Left colon (tissue), 2 donors: ENCODE data around the gene LRRC31. TPM values are rescaled to one million over a fixed set of nuclear protein-coding genes. Genes with fewer than 3 reads are reported as not detected.

ENCODE experiments used
- ATAC-seq: fragments of 200-7000 bp; cut with Tn5 transposase; one replicate; pipeline ENCODE4 v1.9.1; 2020; ENCODE audit warnings: mild to moderate bottlenecking, moderate library complexity
- DNase-seq, 2 donors: peaks; one replicate each; pipeline ENCODE4 v3.0.0-alpha.2; 2020
- intact Hi-C, 2 donors: fragments of 100-400 bp; cut with DNase I in 1 of 2; cut with micrococcal nuclease in 1 of 2; formaldehyde crosslinking; loops; one replicate each; pipeline versions ENCODE4 v1.11.2 to v1.14.0; 2022; cut with DNase I, micrococcal nuclease
- total RNA-seq, 2 donors: library from RNA; stranded (reverse); fragmentation: NEBNext Ultra II Directional; extraction: Animal tissue kit (Norgen Biotek cat#: 25700); gene quantifications; one replicate each; pipeline ENCODE4 v1.2.1, GENCODE V29; 2021
- donor health status: DM: no; HTN: no; CAD: no.
- donor health status: DM: yes; HTN: yes; CAD: no.

Gene LRRC31
- total RNA-seq, 2 donors from 2014 or later, result 38.5 to 62.9 TPM

DNA sequence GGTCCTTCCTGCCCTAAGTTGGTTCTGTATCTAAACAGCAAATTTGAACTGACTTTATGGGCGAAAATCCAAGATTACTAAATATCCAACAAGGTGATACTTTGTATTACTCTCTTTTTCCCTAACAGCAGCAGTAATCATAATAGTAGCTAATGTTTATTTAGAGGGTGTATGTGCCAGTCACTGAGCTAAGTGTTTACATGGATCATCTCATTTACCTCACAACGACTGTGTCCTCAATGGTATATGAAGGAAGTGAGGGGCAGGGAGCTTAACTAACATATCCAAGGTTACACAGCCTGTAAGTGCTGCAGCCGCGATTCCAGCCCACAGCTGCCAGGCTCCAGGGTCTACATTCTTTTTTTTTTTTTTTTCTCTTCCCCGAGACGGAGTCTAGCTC is 46.8 kb downstream of the LRRC31 start:
- intact Hi-C loops, result no loop called here
- DNase-seq (no peak), ATAC-seq (peak; percentile 95)

DNA sequence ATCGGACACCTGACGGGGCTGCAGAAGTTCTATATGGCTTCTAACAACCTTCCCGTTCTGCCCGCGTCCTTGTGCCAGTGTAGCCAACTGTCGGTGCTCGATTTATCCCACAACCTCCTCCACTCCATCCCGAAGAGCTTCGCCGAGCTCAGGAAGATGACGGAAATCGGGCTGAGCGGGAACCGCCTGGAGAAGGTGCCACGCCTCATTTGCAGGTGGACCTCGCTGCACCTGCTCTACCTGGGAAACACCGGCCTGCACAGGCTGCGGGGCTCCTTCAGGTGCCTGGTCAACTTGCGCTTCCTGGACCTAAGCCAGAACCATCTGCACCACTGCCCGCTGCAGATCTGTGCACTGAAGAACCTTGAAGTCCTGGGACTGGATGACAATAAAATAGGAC is 47.2 kb downstream of the LRRC31 start:
- ATAC-seq (peak; percentile 84), DNase-seq (peak; percentile 32 to 40)
- intact Hi-C loops, result no loop called here

DNA sequence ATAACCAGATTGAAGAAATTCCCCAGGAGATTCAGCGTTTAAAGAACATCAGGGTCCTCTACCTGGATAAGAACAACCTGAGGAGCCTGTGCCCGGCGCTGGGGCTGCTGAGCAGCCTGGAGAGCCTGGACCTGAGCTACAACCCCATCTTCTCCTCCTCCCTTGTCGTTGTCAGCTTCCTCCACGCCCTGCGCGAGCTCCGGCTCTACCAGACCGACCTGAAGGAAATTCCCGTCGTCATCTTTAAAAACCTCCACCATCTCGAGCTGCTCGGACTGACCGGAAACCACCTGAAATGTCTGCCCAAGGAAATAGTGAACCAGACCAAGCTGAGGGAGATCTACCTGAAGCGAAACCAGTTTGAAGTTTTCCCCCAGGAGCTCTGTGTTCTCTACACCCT is 47.6 kb downstream of the LRRC31 start:
- intact Hi-C loops, result no loop called here
- ATAC-seq (peak; percentile 31), DNase-seq (no peak)

DNA sequence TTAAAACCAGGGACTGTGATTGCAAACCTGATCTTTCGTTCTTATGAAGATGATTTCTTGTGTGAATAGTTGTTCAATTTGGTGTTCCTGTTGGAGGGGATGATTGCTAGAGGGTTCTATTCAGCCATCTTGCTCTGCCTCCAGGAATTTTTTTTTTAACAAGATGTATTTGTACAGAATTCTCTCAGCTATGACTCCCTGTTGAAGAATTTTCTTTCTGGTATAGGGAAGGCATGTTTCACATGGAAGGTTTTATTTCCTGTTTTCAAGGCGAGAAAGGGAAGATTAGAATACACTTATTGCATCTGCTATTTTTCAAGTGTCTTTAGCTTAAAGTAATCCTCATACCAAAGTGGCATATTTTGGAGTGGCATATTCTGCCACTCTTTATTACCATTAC is 51.4 kb downstream of the LRRC31 start:
- DNase-seq, result no peak
- ATAC-seq, result no peak
- intact Hi-C loops, result no loop called here

DNA sequence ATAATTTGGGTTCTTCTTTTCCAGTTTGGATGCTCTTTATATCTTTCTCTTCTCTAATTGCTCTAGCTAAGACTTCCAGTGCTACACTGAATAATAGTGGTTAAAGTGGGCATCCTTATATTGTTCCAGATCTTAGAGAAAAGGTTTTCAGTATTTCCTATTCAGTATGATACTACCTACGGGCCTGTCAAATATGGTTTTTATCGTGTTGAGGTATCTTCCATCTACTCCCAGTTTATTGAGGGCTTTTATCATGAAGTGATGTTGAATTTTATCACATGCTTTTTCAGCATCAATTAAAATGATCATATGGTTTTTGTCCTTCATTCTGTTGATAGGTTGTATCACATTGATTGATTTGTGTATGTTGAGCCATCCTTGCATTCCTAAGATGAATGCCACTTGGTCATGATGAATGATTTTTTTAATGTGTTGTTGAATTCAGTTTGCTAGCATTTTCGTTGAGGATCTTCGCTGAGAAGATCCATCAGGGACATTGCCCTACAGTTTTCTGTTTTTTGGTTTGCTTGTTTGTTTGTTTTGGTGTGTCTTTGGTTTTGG is 54.1 kb downstream of the LRRC31 start:
- ATAC-seq, result no peak
- intact Hi-C loops, result no loop called here
- DNase-seq, result no peak

DNA sequence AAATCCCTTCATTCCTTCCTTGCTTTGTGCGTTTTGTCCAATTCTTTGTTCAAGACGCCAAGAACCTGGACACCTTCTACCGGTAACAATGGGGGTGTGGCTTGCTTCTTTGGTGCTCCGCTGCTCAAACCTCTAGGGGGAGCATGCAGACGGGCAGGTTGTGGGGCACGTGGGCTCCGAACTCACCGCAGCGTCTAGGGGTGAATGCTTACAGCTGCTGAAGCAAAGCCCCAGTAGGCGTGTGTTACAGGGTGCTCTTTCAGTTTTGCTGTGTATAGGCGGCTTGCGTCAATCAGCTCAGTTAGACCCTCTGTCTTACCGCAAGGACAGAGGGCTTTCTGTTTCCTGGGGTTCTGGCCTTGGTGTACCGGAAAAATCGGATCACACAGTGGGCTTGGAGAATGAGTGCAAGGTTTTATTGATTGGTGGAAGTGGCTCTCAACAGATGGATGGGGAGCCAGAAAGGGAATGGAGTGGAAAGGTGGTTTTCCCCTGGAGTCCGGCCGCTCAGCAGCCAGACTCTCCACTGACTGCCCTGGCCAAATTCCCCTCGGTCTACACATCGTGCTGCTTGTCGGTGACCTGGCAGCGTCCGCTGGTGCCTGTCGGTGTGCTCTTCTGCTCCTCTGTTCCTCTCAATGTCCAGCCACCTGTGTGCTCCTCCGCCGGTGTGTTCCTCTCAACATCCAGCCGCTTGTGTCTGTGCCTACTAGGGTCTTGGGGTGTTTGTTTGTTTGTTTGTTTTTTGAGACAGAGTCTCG is 55.8 kb downstream of the LRRC31 start:
- ATAC-seq, result peak; percentile 72
- intact Hi-C loops, result no loop called here

DNA sequence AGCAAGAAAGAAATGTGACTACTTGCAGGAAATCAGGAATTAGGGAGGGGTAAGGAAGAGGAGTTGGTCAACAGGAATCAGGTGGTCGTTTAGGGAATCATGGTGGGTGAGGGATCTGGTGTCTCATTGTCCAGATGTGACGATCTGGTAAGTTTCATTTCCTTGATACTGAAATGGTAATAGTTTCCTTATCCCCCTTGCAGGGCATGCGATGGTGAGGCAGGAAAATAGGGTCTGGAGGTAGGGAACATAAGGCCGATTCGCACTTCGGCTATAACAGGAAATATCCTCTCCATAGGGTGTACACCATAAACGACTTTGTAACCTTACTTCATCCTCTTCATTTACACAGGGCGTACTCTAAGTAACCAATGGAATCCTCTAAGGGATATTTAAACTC is 56.5 kb downstream of the LRRC31 start:
- intact Hi-C loops, result no loop called here
- no peak for DNase-seq
- no peak for ATAC-seq

More for the DNA sequence above, 55.8 kb downstream of the LRRC31 start:
- peak; percentile 60 to 68 for DNase-seq

DNA sequence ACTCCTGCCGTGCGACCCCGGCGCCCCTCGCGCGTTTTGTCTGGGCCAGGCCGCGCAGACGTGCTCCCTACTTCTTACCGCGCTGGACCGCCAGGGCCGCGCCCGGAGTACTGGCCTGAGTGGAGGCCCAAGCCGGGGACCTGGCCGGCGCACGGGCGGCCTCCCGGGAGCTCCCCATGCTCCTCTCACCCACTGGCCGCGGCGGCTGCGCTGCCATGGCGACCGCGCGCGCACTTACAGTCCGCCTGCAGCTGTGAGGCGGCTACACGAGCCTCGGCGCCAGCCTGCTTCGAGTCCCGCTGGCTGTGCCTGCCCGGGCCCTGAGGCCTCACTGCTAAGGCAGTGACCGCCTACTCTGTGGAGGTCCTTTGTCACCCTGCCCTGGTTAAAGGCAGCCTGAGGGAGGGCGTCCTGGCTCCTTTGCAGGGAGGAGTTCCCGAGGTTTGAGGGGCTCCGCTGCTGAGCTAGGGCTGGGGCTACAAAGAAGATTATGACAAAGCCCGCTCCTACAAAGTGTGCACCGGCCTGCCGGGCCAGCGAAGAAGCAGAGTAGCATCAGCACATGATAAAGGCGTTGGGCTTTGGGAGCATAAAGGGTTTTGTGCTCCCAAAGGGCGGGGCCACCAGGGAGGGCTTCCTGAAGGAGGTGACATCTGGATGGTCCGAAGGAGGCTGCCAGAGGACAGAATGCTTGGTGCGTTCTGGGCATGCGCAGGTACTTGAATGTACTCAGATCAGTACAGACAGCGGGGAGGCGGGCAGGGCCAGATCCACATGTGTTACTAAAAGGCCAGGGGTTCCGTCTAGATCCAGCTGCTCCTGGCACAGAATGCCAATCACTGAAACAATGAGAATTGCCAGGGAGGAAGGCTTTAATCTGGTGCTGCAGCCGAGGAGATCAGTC is 57.2 kb downstream of the LRRC31 start, which contains the start of the genes LRRC34 and LRRIQ4:
Gene LRRC34 (minus strand): TSS at position 573 of the 904 bp plus-strand sequence. CDS start 356 bp downstream, at position 217.
Gene LRRIQ4 (plus strand): TSS at position 539 of the 904 bp plus-strand sequence. CDS start 9,052 bp downstream, outside the sequence.
- intact Hi-C loops, result no loop called here
- DNase-seq (peak; percentile 84), ATAC-seq (peak; percentile 88)

DNA sequence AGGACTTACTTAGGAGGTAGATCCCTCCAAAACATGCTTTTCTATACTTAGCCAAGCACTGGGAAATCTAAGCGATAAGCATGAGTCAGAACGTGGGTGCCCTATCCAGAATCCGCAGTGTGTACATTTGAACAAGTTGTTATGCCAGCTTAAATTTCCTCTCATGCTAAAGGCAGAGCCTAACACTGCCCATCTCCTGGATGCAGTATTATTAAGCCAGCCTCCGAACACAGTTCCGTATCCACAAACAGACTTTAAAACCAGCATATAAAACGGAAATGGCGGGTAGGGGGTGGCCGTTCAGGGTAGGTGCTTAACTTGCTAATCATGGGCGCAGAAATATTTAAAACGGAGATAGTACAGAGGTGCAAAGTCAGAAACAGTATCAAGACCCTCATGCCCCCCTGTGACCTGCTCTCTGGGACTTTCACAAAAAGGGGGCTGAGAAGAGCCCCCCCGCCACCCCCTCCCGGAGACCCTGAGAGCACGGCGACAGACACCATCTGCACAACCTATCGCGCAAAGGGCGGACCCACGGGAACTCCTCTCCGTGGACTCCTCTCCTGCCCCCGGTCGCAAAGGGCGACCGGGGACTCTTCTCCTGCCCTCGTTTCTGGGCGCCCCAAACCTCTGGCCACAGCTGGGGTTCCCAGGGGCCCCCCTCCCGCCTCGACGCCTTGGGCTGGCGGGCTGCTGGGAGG is 58.0 kb downstream of the LRRC31 start:
- peak in 1 of 2 donors; percentile 26 for DNase-seq
- ATAC-seq, result peak; percentile 39
- intact Hi-C loops, result no loop called here

DNA sequence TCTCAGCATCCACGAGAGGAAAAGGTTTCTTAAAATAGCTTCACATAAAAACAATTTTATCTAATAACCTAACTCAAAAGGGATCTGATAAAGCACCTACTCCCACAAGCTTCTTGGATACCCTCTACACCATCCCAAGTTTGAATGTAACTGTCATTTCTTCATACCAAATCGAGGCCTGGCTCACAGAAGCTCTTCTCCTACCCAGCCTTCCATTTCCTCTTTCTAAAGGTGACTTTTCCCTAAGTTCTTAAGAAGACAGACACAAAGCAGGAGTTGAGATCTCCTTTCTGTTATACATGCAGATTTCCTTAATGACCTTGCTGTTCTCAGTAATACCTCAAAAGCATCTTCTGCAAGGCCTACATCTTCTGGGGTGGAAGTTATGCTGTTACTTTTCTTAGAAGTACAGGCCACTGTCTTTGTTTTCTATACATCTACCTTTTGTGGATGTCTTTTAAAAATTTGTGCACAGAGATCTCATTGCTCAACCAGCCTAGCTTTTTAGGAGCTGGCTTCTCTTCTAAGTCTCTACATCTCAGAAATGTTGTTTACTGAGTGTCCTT is 60.4 kb downstream of the LRRC31 start:
- DNase-seq (no peak), ATAC-seq (no peak)
- intact Hi-C loops, result no loop called here

DNA sequence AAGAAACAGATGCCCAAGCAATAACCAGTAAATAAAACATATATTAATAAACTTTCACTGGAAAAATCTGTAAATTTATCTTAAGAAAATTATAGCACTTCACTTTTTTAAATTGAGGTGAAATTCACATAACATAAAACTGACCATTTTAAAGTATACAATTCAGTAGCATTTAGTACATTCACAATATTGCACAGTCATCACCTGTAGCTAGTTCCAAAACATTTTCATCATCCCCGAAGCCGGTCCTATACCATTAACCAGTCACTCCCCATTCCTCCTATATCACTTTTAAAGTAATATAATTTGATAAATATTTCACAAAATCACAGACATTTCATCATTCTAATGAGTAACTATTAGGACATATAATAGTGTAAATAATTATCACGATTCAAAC is 65.1 kb downstream of the LRRC31 start:
- ATAC-seq (no peak), DNase-seq (no peak)
- intact Hi-C loops, result no loop called here

DNA sequence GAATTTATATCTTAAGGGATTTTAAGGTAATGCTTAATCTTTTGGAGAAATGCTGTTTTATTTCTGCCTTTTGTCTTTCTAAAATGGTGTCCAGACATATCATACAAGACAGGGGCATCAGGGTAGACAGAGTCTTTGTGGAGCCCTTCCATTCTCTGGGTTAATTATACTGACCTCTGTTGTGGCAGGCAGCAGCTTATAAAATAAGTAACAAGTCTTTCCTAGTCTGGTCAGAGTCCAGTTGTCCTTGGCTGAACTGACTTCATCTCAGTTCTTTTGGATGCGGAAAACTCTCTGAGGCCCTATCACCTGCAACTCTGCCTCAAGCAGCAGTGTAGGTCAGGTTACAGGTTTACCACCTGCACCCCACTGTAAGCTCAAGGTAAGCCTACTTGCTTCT is 77.4 kb downstream of the LRRC31 start:
- ATAC-seq, result peak; percentile 19
- DNase-seq, result no peak
- intact Hi-C loops, result no loop called here

DNA sequence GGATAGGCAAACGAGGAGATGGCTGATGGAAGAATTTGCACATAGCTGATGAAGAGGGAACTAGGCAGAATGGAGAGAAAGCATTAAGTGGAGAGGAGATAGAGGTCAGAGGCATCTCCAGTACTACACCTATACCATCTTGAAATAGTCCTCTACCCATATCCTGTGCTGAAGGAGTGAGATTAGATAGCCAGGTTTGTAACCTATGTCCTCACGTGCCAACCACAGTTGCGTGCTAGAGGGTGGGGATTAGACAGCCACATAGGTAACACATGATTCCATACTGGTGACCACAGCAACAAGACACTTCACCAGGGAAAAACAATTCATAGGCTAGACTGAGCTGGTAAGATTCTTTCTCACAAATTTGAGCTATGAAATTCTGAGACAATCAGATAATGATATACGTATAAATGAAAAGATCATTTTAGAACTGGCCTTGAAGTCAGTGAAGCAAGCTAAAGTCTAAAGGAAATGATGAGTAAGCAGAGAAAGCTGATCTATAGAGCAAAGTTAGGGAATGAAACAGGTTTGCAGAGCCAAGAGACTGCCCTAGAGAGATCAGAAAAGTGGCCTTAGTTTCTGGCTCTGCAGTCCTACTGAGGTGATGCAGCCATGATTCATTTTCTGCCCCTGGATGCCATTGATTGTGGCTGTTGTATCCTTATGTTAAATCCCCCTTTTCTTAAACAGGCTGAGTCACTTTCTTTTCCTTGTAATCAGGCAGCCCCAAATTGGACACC is 78.9 kb downstream of the LRRC31 start:
- ATAC-seq (no peak), DNase-seq (no peak)
- intact Hi-C loops, result no loop called here

DNA sequence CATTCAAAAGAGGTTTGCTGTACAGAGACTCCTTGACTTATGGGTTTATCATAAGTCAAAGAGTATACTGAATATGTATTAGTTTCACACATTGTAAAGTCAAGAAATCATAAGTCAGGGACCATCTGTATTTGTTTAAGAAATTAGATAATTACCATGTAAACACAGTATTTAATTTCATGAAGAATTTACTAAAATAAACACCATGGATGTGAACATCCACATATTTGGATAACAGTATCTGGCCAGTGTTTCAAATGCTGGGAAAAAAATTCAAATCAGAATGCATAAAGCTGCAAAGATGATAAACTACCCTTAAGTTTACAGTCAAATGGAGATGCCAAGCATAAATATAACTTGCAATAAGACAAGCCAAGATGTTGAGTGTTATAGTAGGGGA is 79.5 kb downstream of the LRRC31 start:
- DNase-seq, result no peak
- intact Hi-C loops, result no loop called here
- no peak for ATAC-seq
